ENCODE data around the gene ADCK1.

Gene ADCK1

DNA sequence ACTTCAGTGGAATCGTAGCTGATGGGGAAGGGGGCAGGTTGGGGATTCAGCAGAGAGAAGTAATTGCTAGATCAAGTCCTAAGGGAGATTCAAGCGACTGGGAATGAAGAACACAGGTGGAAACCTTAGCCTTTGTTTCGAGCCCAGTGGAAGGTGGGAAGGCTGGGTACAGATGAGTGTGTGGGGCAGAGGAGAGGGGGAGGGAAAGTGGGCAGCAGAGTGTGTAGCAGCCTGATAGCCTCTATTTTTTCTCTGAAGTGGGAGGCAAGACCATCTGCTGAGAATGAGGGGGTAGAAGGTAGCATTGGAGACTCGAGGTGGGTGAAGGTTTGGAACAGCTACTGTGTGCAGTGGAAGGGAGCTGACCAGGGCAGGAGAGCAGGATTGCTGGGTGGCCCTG is 91.0 kb downstream of the ADCK1 start:
- no peak overlapping the region for H3K4me3 ChIP-seq (ENCODE audit: low read depth, low read length)
- H3K27ac ChIP-seq (ENCODE audit: low read depth, low read length), result no peak overlapping the region
- no peak overlapping the region for H2BK12ac ChIP-seq (ENCODE audit: low read length)
- no peak overlapping the region for H3K9ac ChIP-seq (ENCODE audit: low read length)
- WGBS (ENCODE audit: extremely low coverage, insufficient coverage, insufficient read length), result no CpG with 5 or more reads among the region's 4 CpGs
- H3K23ac ChIP-seq (ENCODE audit: low read length), result no peak overlapping the region
- no peaks in the 10 kb centered on the region for H3K36me3 ChIP-seq (ENCODE audit: control insufficient read depth in 1 of 2, insufficient read depth in 2 of 2, low read length in 2 of 2)
- no peak overlapping the region for H2BK5ac ChIP-seq (ENCODE audit: low read depth, low read length, poor library complexity)
- no peak overlapping the region for H4K12ac ChIP-seq (ENCODE audit: low read depth, low read length)
- no peaks in the 10 kb centered on the region for H3K4me1 ChIP-seq (ENCODE audit: control insufficient read depth in 1 of 2, insufficient read depth in 2 of 2, low read length in 2 of 2)
- H4K91ac ChIP-seq (ENCODE audit: low read depth, low read length), result no peak overlapping the region
- H3K4me2 ChIP-seq (ENCODE audit: low read length), result no peak overlapping the region
- no peak overlapping the region for H3K14ac ChIP-seq (ENCODE audit: low read length)
- H2AFZ ChIP-seq (ENCODE audit: insufficient read depth, low read length, poor library complexity), result no peak overlapping the region
- no peaks in the 10 kb centered on the region for H3K79me2 ChIP-seq (ENCODE audit: control insufficient read depth, insufficient read depth, low read length, poor library complexity)
- H3K79me1 ChIP-seq (ENCODE audit: low read length), result no peaks in the 10 kb centered on the region
- no peak overlapping the region for H2BK120ac ChIP-seq (ENCODE audit: insufficient read depth, low read length, poor library complexity)
- no peak overlapping the region for H4K8ac ChIP-seq (ENCODE audit: low read depth, low read length)
- H2AK5ac ChIP-seq (ENCODE audit: low read length), result no peak overlapping the region
- no peaks in the 10 kb centered on the region for H3K27me3 ChIP-seq (ENCODE audit: insufficient read depth, low read length)
- no peak for DNase-seq
- no peak overlapping the region for H3K4ac ChIP-seq (ENCODE audit: low read depth, low read length)
- no peak overlapping the region for H3K18ac ChIP-seq (ENCODE audit: low read length)
- H3K9me3 ChIP-seq (ENCODE audit: insufficient read depth, low read depth, low read length), result peaks cover 3% of the 10 kb centered on the region

DNA sequence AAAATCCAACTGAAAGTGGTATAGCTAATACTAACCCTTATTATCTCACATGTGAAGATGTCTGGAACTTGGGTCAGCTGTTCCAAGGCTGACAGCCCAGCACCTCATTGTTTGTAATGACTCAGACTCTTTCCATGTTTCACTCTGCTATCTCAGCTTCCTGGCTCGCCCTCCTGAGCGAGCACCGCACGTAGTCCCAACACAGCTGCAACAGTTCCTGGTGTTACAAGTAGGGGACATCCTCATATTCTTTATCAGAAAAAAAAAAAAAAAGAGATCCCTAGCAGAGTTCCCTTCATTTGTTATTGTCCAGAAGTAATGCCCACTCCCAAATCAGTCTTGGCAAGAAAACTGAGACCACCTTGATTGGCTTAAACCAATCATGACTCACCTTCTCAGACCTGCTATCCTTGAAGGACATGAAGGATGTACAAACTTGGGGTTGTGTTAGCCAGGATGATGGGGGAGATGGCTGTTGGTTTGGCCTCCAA is 92.5 kb downstream of the ADCK1 start:
- WGBS (ENCODE audit: extremely low coverage, insufficient coverage, insufficient read length), result no CpG with 5 or more reads among the region's 4 CpGs

DNA sequence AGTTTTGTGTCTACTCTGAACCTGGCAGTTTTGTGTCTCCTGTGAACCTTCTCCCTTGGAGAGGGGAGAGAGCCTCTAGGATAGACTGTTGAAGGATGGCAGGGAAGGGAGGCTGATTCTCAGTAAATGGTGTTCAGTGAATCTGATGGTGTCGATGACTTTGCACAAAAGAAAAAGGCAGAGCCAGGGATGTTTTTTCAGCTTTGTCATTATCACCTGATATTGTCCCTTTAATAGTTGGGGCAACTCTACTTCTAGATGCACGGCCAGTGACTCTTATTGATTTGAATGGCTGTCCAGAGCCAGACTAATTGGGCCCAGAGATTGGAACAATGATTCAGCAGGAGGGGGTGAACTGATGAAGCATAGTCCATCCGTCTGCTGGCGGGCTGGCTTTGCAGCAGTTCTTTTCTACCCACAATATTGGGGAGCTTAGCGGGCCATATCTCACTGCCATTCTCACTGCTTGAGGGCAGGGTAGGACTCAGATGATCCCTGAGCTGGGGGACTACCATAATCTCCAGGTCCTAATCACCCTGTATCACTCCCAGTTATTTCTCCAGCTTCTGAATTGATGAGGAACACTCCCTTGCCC is 93.1 kb downstream of the ADCK1 start:
- H2BK120ac ChIP-seq (ENCODE audit: insufficient read depth, low read length, poor library complexity), result no peak overlapping the region
- DNase-seq, result no peak
- H2AK5ac ChIP-seq (ENCODE audit: low read length), result no peak overlapping the region
- no peaks in the 10 kb centered on the region for H3K27me3 ChIP-seq (ENCODE audit: insufficient read depth, low read length)
- peaks cover 1% of the 10 kb centered on the region for H3K9me3 ChIP-seq (ENCODE audit: insufficient read depth, low read depth, low read length)
- H3K4me2 ChIP-seq (ENCODE audit: low read length), result no peak overlapping the region
- no peaks in the 10 kb centered on the region for H3K79me2 ChIP-seq (ENCODE audit: control insufficient read depth, insufficient read depth, low read length, poor library complexity)
- H3K79me1 ChIP-seq (ENCODE audit: low read length), result no peaks in the 10 kb centered on the region
- H3K14ac ChIP-seq (ENCODE audit: low read length), result no peak overlapping the region
- no CpG with 5 or more reads among the region's 5 CpGs for WGBS (ENCODE audit: extremely low coverage, insufficient coverage, insufficient read length)
- H3K27ac ChIP-seq (ENCODE audit: low read depth, low read length), result no peak overlapping the region
- no peaks in the 10 kb centered on the region for H3K36me3 ChIP-seq (ENCODE audit: control insufficient read depth in 1 of 2, insufficient read depth in 2 of 2, low read length in 2 of 2)
- no peak overlapping the region for H3K9ac ChIP-seq (ENCODE audit: low read length)
- no peak overlapping the region for H4K91ac ChIP-seq (ENCODE audit: low read depth, low read length)
- no peak overlapping the region for H4K8ac ChIP-seq (ENCODE audit: low read depth, low read length)
- no peak overlapping the region for H3K4me3 ChIP-seq (ENCODE audit: low read depth, low read length)
- no peak overlapping the region for H2BK12ac ChIP-seq (ENCODE audit: low read length)
- no peak overlapping the region for H3K4ac ChIP-seq (ENCODE audit: low read depth, low read length)
- no peak overlapping the region for H2BK5ac ChIP-seq (ENCODE audit: low read depth, low read length, poor library complexity)
- H2AFZ ChIP-seq (ENCODE audit: insufficient read depth, low read length, poor library complexity), result no peak overlapping the region
- no peaks in the 10 kb centered on the region for H3K4me1 ChIP-seq (ENCODE audit: control insufficient read depth in 1 of 2, insufficient read depth in 2 of 2, low read length in 2 of 2)
- no peak overlapping the region for H4K12ac ChIP-seq (ENCODE audit: low read depth, low read length)
- no peak overlapping the region for H3K23ac ChIP-seq (ENCODE audit: low read length)
- no peak overlapping the region for H3K18ac ChIP-seq (ENCODE audit: low read length)

More for the DNA sequence above, 92.5 kb downstream of the ADCK1 start:
- Histone ChIP-seq H3K4me2 (ENCODE audit: low read length) (no peak overlapping the region), H3K9me3 (ENCODE audit: insufficient read depth, low read depth, low read length) (peaks cover 3% of the 10 kb centered on the region), H3K27ac (ENCODE audit: low read depth, low read length) (no peak overlapping the region), H3K27me3 (ENCODE audit: insufficient read depth, low read length) (no peaks in the 10 kb centered on the region), H2BK5ac (ENCODE audit: low read depth, low read length, poor library complexity) (no peak overlapping the region), H3K9ac (ENCODE audit: low read length) (no peak overlapping the region), H3K4me1 (ENCODE audit: control insufficient read depth in 1 of 2, insufficient read depth in 2 of 2, low read length in 2 of 2) (no peaks in the 10 kb centered on the region), H2BK12ac (ENCODE audit: low read length) (no peak overlapping the region), H4K8ac (ENCODE audit: low read depth, low read length) (no peak overlapping the region), H3K4me3 (ENCODE audit: low read depth, low read length) (no peak overlapping the region), H3K4ac (ENCODE audit: low read depth, low read length) (no peak overlapping the region), H2AK5ac (ENCODE audit: low read length) (no peak overlapping the region), H4K12ac (ENCODE audit: low read depth, low read length) (no peak overlapping the region), H4K91ac (ENCODE audit: low read depth, low read length) (no peak overlapping the region), H3K79me2 (ENCODE audit: control insufficient read depth, insufficient read depth, low read length, poor library complexity) (no peaks in the 10 kb centered on the region), H3K23ac (ENCODE audit: low read length) (no peak overlapping the region), H2AFZ (ENCODE audit: insufficient read depth, low read length, poor library complexity) (no peak overlapping the region), H3K18ac (ENCODE audit: low read length) (no peak overlapping the region), H3K14ac (ENCODE audit: low read length) (no peak overlapping the region), H3K79me1 (ENCODE audit: low read length) (no peaks in the 10 kb centered on the region), H2BK120ac (ENCODE audit: insufficient read depth, low read length, poor library complexity) (no peak overlapping the region), H3K36me3 (ENCODE audit: control insufficient read depth in 1 of 2, insufficient read depth in 2 of 2, low read length in 2 of 2) (no peaks in the 10 kb centered on the region)
- DNase-seq, result no peak

DNA sequence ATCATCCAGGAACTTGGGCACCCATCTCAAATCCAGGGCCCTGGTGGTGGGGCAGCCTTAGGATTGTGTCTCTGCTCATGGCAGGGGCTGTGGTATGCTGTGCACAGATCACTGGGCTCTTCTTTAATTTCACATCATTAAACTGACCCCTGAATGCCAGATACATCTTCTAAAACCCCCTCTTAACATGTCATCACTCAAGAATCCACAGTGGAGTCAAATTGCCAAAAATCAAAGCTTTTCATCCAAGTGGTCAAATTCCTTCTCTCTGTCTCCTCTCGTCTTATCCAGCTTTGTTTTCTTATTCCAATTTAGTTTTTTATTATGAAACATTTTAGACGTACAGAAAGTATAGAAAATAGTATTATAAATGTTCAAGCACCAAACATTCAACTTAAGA is 97.5 kb downstream of the ADCK1 start:
- Histone ChIP-seq H2AFZ (ENCODE audit: insufficient read depth, low read length, poor library complexity) (no peak overlapping the region), H3K14ac (ENCODE audit: low read length) (no peak overlapping the region)
- no CpG with 5 or more reads among the region's 2 CpGs for WGBS (ENCODE audit: extremely low coverage, insufficient coverage, insufficient read length)

More for the DNA sequence above, 97.5 kb downstream of the ADCK1 start:
- H2BK5ac ChIP-seq (ENCODE audit: low read depth, low read length, poor library complexity), result no peak overlapping the region
- H4K91ac ChIP-seq (ENCODE audit: low read depth, low read length), result no peak overlapping the region
- no peak overlapping the region for H3K4me3 ChIP-seq (ENCODE audit: low read depth, low read length)
- H3K4me1 ChIP-seq (ENCODE audit: control insufficient read depth in 1 of 2, insufficient read depth in 2 of 2, low read length in 2 of 2), result no peaks in the 10 kb centered on the region
- no peak overlapping the region for H3K4me2 ChIP-seq (ENCODE audit: low read length)
- no peak overlapping the region for H4K12ac ChIP-seq (ENCODE audit: low read depth, low read length)
- H3K79me1 ChIP-seq (ENCODE audit: low read length), result no peaks in the 10 kb centered on the region
- no peaks in the 10 kb centered on the region for H3K9me3 ChIP-seq (ENCODE audit: insufficient read depth, low read depth, low read length)
- no peaks in the 10 kb centered on the region for H3K79me2 ChIP-seq (ENCODE audit: control insufficient read depth, insufficient read depth, low read length, poor library complexity)
- no peak overlapping the region for H3K9ac ChIP-seq (ENCODE audit: low read length)
- no peak overlapping the region for H3K23ac ChIP-seq (ENCODE audit: low read length)
- no peaks in the 10 kb centered on the region for H3K36me3 ChIP-seq (ENCODE audit: control insufficient read depth in 1 of 2, insufficient read depth in 2 of 2, low read length in 2 of 2)
- no peak overlapping the region for H4K8ac ChIP-seq (ENCODE audit: low read depth, low read length)
- no peaks in the 10 kb centered on the region for H3K27me3 ChIP-seq (ENCODE audit: insufficient read depth, low read length)
- H3K27ac ChIP-seq (ENCODE audit: low read depth, low read length), result no peak overlapping the region
- no peak overlapping the region for H2BK12ac ChIP-seq (ENCODE audit: low read length)
- H3K18ac ChIP-seq (ENCODE audit: low read length), result no peak overlapping the region
- H2BK120ac ChIP-seq (ENCODE audit: insufficient read depth, low read length, poor library complexity), result no peak overlapping the region
- no peak for DNase-seq
- no peak overlapping the region for H2AK5ac ChIP-seq (ENCODE audit: low read length)
- H3K4ac ChIP-seq (ENCODE audit: low read depth, low read length), result no peak overlapping the region
